ENCODE data around the gene TERF2IP. TPM values are rescaled to one million over a fixed set of nuclear protein-coding genes. Genes with fewer than 3 reads are reported as not detected.
A peak's percentile ranks its signal among the peaks of the same experiment; 100 is the strongest.

Gene TERF2IP
- total RNA-seq, 1 donor from 2014 or later, result 55.1 TPM

DNA sequence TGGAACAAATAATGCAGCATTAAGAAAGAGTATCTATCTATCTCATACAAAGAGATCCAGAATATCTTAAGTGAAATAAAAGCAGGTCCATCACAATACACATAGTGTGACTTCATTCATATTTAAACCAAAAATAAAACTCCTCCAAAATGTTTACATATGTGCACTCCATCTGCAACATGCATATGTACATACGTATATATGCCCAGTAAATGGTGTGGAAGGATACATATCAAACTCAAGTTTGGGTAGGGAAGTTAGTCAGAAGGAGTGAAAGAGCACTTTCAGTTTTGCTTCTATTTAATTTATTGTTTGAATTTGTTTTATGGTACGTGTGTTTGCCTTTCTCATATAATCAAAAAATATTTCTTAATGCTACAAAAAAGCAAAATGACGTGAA is 12.5 kb upstream of the TERF2IP start:
- no peak for DNase-seq (ENCODE audit: low spot score)

DNA sequence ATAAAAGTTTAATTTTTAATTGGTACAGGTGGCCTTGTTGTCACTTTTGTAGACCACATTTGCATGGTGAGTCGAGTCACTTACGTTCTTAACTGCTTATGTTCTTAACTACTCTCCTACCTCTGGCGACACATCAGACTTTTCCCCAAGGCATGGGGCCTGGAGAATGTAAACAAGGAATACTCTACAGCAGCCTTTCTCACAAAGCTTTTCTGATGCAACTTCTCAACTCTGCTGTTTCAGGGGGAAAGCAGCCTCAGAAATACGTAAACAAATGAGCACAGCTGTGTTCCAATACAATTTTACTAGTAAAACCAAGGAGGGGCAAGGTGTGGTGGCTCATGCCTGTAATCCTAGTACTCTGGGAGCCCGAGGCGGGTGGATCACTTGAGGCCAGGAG is 7.0 kb upstream of the TERF2IP start:
- no peak for DNase-seq (ENCODE audit: low spot score)

DNA sequence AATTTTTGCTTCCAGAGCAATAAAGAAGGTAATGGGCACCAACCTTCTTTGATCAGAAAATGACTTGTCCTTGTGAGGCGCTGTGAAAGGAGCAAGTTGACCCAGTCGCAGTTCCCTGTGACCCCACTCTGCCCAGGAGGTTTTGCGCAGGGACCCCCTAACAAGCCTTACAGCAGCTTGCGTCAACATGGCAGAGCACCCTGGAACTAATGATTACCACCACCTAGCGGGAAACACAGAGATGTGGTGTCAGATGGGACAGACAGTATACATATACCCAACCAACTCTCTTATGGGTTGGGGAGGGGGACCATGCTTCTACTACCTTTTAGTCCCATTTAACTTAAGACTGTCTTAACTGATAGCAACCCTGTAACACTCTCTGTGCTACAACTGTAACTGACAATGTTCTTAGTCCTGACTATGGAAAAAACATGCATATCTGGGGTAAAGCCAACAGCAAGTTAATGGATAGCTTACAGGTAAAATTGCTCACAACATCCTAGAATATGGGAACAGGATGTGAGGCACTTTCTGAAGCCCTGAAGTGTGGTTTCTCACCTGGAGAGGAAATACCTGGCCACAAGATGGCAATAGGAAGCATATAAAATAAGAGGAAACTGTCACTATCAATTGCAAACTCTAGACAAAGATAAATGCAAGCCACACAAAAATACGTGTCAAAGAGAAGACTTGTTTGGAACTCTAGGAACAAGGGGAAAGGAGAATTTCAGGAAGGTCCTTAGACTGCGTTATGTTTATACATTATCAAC is 3.1 kb upstream of the TERF2IP start:
- DNase-seq (ENCODE audit: low spot score), result no peak

DNA sequence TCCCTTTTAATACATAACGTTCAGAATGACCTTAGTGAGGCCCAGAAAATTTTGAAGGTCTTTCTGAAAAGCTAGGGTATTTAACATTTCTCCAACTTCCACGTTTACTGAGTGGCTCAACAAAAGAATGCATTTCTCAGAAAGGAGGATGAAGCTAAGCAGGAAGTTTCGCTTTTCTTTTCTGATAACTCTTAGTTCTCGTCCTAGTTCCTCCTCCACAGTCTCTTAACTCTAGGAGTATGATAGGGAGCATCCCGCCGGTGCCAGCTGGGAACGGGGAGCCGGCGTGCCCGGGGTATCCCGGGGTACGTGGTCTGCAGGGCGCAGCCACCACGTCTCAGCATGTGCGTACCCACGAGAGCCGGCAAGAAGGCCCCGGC is 471 bp upstream of the TERF2IP start:
- no peak for DNase-seq (ENCODE audit: low spot score)

DNA sequence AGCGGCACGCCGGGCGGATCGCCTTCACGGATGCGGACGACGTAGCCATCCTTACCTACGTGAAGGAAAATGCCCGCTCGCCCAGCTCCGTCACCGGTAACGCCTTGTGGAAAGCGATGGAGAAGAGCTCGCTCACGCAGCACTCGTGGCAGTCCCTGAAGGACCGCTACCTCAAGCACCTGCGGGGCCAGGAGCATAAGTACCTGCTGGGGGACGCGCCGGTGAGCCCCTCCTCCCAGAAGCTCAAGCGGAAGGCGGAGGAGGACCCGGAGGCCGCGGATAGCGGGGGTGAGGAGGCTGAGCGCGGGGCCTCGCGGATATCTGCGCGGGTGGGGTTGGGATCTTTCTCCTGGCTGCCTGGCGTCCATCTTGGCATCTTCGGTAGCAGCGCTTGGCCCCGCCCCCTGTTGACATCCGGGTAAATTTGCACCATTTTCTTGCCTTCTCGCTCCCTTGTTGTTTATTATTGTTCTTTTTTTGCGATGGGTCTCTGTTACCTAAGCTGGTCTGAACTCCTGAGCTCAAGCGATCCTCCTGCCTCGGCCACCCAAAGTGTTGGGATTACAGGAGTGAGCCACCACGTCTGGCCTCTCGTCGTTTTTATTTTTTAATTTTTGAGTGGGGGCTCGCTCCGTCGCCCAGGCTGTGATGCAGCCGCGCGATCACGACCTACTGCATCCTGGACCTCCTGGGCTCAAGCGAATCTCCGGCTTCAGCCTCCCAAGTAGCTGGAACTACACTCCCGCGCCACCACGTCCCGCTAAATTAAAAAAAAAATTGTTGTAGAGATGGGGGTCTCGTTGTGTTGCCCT is 898 bp downstream of the TERF2IP start:
- DNase-seq (ENCODE audit: low spot score), result peak; percentile 83

DNA sequence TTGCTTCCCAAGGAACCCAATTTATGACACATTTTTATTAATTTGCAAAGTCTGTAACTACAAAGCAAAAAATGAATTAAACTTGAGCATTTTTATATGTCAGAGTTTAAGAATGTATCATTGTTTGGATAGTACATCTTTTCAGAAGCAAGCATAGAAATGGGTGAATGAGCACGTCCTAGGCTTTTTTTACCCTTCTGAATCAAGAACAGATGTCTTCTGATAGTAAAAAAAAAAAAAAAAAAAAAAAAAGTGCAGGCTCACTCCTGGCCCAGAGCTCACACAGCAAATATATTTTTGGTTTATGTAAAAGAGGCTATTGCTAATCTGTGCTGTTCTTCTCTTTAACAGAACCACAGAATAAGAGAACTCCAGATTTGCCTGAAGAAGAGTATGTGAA is 6.3 kb downstream of the TERF2IP start:
- no peak for DNase-seq (ENCODE audit: low spot score)

DNA sequence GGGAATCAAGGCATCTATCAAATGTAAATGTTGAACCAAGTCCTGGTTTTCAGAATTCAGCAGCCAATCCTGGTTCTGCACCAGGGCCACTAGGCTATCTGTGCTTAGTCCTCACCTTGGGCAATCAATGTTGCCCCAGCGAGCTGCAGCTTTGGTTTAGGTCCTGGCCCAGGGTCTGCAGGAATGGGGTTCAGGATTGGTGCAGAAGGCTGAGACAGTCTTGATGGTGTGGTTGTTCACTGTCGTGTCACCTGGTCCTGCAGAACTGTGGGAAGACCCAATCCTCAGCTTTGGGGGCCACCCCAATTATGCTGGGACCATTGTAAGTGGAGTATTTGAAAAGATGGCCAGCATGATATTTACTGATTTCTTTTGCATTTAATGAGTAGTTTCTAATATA is 10.6 kb downstream of the TERF2IP start:
- DNase-seq (ENCODE audit: low spot score), result no peak

DNA sequence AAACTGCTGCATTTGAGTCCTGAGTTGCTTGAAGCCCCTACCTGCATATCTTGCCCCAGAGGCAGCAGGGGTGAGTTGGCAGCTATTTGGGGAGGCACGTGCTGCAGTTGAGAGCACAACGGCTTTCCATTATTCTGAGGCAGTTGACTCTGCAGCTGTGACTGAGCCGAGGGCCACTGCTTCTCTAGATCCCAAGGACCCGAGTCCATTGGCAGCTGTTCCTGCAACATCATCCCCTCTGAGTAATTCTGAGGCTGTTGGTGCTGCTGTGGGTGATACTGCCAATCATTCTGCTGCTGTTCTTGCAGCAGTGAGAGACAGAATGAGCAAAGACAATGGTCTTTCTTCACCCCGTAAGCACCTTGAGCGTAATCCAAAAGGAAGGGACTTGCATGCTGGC is 12.7 kb downstream of the TERF2IP start:
- DNase-seq (ENCODE audit: low spot score), result no peak

DNA sequence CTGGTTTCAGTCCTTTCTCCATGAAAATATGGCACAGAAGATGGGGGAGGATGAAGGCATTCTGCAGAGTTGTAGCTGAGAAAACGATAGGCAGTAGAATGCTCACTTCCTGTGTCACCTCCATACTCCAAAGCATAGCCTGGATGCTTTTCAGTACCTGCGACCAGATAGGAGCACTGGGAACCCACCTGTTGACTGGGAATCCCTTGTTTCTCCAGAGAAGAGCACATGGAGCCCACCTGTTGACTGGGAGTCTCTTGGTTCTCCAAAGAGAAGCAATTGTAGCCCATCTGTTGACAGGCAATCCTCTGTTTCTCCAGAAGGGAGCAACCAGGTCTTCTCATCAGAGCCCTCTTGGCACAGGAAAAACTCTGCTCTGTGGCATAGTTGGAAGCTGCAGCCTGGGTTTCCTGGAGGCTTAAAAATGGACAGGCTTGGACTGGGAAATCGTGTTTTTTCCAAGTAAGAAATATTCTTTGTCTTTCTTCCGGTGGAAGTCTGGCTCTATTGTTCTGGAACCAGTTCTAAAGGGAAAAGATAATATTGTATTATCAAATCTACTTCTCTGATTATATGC is 13.2 kb downstream of the TERF2IP start:
- DNase-seq (ENCODE audit: low spot score), result no peak

DNA sequence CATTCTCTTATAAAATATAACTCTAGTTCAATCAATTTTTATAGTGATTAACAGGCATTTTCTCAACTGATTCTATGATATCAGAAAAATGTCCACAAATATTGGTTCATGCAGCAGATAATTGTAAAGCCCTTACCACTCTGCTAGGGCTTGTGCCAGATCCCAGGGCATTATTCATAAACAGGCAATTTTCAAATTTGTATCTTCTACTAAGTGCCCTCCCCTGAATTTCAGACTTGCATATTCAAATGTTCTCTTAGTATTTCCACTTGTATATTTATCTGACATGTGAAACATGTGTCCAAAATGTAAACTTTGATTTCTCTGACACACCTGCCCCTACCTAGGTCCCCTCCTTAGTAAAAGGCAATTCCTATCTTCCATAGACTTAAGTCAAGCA is 19.9 kb downstream of the TERF2IP start:
- DNase-seq (ENCODE audit: low spot score), result no peak

DNA sequence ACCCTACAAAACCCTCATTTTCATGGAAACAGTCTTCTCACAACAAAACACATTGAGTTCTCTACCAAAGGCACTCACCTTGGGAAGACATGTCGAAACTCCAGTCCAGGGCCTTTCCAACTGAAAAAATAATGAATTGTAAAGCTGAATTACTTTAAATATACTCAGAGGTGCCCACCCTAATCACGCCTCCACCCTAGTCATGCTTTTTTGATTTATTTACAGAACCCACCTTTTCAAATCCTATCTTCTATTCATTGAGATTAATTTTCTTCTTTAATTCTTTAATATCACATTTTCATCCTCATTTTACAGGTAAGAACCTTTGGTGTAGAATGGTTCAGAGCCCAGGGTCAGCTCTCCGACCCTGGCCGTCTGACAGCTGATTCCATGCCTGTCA is 29.3 kb downstream of the TERF2IP start, which contains the start of gene CPHXL2:
Gene CPHXL2 (minus strand): TSS at position 101 of the 400 bp plus-strand sequence. CDS start 10 bp downstream, at position 91.
- DNase-seq (ENCODE audit: low spot score), result no peak

DNA sequence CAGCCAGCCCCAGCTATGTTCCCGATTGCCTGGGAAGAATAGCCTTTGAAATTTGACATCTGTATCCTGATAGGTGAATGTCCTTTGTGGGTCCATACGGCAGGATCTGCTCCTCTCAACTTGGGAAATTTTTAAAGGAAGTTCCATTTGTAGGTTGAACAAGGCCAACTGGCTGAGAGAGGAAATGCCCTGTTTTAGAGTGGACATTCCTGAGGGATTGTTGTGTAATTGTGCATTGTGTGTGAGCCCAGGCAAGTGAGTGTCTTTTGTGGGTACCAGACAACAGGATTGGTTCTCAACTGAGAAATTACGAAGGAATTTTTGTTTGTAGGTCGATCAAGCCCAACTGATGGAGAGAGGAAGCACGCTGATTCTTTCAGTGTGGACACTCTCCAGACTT is 31.8 kb downstream of the TERF2IP start:
- no peak for DNase-seq (ENCODE audit: low spot score)

DNA sequence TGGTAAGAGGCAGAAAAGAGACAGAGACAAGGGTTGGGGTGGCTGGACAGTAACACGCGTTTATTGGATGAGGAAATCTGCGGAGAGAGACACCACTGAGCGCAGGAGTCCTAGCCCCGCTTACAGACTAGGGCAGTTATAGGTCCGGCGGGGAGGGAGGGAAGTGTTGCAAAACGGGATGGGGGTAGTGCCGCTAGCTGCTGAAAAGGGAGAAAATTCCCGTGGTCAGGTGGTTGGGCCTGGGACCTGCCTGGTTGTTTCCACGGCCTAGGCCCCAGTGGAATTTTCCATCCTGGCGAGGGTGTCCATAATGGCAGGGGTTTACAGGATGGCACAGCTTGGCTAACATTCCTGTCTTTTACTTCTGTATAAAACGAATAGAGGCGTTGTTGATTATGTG is 34.7 kb downstream of the TERF2IP start:
- no peak for DNase-seq (ENCODE audit: low spot score)

DNA sequence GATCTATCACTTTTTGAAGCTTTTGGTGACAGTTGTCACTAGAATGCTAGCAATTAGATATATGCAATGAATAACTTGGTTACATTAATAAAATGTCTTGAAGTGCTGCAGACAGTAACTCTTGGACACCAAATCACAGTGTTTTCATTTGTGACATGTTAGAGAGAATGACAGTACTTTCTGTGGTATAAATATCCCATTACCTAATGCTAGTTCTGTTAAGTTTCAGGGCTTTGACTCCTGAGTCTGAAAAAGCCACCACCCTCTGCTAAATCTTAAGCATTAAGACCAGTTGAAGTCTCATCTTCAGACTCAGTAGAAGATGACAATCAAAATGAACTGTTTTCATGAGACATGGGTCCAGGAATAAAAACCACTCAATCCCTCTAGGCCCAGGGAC is 39.8 kb downstream of the TERF2IP start:
- no peak for DNase-seq (ENCODE audit: low spot score)

DNA sequence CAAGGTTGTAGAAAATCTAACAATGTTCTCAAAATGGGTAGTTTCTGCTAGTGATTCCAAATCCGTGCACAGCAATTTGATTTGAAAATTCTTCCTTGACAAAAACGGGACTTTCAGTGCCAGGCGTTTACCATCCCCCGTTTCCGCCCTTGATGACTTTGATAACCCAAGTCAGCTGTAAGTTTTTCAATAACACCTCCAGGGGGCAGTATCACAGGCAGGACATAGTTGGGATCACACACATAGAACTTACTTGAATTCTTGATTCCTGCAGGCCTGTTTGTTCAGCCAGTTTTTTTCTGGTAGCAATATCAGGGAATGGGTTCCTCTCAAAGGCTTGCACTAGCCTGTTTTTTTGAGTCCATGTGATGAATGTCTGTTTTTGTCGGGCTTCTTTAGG is 48.1 kb downstream of the TERF2IP start:
- no peak for DNase-seq (ENCODE audit: low spot score)

DNA sequence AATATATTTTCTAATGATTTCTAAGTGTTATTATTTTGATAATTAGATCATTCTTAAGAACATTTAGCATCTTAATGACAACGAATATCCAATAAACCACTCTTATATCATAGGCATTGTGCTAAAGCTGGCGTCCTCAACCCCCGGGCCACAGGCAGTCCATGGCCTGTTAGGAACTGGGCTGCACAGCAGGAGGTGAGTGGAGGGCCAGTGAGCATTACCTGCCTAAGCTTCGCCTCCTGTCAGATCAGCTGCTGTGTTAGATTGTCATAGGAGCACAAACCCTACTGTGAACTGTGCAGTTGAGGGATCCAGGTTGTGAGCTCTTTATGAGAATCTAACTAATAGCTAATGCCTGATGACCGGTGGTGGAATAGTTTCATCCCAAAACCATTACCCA is 50.0 kb downstream of the TERF2IP start:
- no peak for DNase-seq (ENCODE audit: low spot score)

DNA sequence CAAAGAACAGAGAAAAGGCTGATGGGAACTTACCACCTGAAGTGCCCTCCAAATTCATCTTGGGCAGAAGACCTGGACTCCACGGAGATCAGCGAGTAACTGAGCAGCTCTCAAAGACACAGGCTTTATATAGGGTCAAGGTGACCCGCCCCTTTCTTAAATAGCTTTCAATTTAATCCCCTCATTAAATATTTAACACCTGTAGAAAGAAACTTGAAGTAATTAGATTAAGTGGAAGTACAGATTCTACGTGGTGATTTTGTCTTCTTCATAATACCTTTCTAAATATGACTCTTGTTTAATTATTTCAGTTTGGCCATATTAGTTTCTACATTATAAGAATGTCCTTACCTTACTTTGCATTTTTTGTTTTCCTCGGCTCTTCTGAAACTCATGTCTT is 53.8 kb downstream of the TERF2IP start, which contains the start of gene DUXB:
Gene DUXB (minus strand): TSS at position 101 of the 400 bp plus-strand sequence. CDS start 43 bp downstream, at position 58.
- no peak for DNase-seq (ENCODE audit: low spot score)

DNA sequence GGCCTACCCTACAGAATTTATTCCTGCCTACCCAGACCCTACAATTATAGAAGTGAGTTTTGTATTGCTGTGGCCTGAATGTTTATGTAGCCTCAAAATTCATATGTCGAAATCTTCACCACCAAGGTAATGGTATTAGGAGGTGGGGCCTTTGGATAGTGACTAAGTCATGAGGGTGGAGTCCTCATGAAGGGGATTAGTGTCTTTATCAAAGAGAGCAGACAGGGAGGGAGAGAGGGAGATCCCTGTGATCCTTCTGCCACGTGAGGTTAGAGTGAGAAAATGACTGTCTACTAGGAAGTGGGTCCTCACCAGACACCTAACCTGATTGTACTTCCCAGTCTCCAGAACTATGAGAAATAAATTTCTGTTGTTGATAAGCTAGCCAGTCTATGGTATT is 54.7 kb downstream of the TERF2IP start:
- peak; percentile 41 for DNase-seq (ENCODE audit: low spot score)

DNA sequence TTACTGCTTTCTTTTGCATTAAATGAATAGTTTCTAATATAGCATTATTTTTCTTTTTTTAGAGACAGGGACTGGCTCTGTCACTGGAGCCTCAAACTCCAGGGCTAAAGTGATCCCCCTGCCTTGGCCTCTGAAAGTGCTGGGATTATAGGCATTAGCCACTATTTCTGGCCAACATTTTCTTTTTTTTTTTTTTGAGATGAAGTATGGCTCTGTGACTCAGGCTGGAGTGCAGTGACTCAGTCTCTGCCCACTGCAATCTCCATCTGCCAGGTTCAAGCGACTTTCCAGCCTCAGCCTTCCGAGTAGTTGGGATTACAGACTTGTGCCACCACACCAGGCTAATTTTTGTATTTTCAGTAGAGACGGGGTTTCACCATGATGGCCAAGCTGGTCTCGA is 55.7 kb downstream of the TERF2IP start:
- peak; percentile 57 for DNase-seq (ENCODE audit: low spot score)
